NK-92 (cell line): ENCODE results near the gene USP49.
"Not testable (repeated sequence)": the region's sequence is repeated elsewhere in the genome, so short reads cannot be mapped to it uniquely, and the experiment has no call there.

Experiments used
- DNase-seq: peaks from one replicate; lab custom pipeline; 2025; ENCODE audit not compliant: unreplicated experiment; lab: John Stamatoyannopoulos, UW

USP49 gene

DNA sequence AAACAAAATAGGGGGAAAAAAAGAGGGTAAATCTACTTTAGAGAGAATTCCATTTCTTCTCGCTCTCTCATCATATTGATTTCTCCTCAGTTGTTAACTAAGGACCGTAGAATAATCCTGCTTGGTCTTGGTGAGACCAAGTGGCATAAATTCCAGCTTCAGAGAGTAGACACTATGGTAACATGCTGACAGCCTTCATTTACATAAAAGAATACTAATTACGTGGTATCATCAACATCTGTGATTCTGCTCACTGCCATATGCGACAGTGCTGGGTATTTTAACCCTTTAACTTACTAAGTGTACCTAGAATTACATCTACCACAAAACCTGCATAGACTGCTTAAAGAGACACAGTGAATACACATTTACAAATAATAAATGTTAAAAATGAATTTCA lies 80.5 kb downstream of the USP49 start:
- no peak for DNase-seq

DNA sequence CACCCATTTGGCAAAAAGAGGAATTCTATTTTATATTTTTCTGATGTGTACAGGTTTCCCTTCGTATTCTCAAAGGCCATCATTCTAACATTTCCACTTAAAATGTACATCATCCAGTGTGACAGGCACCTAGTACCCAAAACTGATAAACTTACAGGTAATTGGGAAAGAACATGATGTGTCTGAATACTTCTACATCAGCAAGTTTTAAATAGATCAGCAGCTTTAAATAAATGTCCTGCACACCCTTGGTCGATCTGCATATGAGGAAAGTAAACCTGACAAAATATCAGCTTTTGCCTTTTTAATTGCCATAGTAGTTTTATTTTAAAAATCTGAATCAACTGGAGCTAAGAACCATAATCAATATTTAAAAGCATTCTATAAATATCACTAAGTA lies 81.2 kb downstream of the USP49 start:
- DNase-seq, result no peak

DNA sequence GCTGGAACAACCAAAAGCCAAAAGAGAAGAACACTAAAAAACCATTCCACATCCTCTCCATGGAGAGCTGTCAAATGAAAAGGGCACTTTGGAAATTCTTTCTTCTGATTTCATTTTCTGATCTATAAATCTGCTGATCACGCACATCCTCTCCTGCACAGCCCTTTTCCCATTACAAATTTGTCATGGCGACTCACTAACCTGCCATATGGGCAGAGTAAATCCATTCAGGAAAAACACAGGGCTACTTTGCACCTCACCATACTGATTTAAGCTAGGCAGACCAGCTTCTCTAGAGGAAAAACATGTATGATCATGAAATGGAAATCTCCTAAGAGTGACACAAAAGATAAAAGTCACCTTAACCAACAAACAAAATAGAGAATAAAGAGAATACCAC lies 81.7 kb downstream of the USP49 start:
- DNase-seq, result no peak

DNA sequence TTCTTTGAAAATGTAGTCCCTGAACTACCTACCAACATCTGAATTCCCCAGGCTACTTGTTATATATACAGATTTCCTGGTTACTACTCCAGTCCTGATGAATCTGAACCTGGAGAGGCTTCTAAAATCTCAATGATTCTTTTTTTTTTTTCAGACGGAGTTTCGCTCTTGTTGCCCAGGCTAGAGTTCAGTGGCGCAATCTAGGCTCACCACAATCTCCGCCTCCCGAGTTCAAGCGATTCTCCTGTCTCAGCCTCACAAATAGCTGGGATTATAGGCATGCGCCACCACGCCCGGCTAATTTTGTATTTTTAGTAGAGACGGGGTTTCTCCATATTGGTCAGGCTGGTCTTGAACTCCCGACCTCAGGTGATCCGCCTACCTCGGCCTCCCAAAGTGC lies 83.2 kb downstream of the USP49 start:
- DNase-seq, result not testable (repeated sequence)

DNA sequence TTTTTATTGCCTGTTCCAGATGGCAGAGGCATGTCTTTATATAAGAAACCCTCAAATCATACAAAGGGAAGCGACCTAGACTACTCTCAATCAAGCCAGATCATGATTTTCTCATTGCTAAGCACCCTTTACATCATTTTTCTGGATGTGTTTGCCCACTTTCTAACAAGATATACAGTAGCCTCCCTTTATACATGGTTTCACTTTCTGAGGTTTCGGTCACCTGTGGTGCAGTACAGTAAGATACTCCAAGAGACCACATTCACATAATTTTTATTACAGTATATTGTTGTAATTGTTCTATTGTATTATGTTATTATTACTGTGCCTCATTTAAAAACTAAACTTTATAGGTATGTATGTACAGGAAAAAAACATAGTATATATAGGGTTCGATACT lies 84.1 kb downstream of the USP49 start:
- no peak for DNase-seq

DNA sequence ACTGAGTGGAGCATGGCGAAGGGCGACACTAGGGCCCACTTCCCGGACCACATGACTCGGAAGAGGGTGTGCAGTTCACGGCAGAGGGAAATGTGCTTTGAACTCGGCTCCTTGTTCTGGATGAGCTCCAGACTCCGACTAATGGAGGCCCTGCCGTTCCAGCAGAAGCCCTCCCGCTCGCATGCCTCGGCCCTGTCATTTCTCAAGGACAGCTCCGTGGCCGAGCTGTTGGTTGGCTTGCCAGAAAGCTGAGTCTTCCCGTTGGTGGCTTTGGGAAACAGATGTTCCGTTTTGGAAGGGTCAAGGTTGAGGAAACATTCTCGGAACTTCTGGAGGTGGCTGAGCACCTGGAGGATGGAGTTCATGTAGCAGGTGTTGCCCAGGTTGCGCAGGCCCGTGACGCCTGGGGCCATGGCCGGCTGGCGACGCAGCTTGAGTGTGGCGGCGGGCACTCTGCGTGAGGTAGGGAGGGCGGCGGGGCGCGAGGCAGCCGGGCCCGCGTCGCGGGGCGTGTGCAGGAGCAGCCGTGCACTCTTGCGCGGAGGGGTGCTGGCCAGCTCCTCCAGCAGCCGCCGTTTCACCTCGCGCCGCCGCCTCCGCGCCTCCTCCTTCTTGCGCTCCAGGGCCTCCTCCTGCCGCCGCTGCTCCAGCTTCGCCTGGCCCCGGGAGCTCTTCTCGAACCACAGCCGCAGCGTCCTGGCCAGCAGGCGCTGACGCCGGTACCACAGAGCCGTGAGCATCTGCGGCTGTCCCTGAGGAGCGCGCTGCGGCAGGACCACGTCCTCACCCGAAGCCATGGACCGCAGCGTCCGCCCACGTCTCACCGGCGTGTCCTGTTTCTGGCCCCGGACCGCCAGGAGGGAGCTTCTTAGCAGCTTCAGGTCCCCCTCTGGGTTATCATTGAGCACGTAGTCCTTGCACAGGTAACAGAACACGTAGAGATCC lies 89.1 kb downstream of the USP49 start:
- DNase-seq, result no peak

DNA sequence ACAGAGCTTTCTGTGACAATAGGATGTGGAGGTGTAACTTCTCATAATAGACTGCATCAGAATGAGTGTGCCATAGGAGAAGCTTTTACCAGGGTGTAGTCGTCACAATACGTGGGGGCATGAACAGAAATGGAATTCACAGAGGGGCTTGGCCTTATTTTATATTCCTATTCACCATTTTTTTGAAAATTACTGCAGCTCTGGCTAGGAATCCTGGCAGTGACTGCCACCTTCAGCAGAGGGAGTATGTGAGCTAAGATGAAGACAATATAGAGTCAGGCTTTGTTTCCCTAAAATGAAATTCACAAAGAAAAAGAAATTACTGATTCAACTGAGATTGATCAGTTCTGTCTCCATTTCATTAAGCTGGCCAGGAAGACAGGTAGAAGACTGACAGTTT lies 93.8 kb downstream of the USP49 start:
- no peak for DNase-seq

DNA sequence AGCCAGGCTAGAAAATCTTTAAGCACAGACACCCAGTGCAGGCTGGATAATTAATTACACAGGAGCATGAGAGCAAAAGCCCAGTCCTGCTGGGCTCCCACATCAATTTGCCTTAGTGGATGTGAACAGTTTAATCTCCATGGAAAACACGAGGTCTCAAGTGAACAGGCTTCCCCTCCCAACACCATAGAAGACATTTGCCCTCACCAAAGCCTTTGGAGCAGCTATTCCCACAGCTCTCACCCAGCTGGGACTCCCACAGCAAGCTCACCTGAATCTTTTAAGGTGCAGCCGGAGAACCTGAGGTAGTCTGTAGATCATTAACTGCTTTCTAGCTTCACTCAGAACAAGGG lies 95.6 kb downstream of the USP49 start:
- no peak for DNase-seq

DNA sequence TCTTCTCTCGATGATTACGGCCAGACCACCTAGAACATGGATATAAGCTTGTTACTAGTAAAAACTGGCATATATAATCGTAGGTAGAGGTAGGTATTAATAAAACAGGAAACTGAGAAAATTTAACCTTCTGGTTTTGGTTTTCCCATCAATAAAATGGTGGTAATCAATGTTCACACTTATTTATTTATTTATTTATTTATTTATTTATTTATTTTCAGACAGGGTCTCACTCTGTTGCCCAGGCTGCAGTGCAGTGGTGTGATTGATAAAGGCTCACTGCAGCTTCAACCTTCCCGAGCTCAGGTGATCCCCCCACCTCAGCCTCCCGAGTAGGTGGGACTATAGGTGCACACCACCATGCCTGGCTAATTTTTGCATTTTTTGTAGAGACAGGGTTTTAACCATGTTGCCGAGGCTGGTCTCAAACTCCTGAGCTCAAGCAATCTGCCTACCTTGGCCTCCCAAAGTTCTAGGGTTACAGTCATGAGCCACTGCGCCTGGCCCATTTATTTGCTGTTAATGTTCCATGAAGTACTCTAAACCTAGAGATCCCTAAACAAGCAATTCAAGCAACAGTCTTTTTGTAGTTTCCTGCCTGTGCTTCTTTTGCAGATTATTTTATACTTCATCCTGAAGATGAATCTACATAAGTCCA lies 96.1 kb downstream of the USP49 start:
- no peak for DNase-seq

DNA sequence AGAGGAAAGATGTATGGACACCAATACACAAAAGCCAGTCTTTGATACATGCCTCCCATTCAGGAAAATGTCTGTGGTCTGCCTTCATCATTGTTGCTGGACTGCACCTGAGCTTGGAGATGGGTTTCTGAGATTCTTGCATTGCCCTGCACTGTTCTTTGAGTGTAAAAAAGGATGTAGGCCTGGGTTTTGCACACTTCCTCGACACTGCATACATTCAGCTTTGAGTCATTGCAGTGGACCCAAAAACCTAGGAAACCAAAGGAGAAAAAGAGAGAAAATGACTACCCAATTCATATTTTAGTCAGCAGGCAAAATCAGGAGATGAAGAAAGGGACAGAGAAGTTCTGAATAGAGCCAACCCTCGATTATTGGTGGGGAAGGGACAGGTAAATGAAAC lies 98.7 kb downstream of the USP49 start:
- no peak for DNase-seq

DNA sequence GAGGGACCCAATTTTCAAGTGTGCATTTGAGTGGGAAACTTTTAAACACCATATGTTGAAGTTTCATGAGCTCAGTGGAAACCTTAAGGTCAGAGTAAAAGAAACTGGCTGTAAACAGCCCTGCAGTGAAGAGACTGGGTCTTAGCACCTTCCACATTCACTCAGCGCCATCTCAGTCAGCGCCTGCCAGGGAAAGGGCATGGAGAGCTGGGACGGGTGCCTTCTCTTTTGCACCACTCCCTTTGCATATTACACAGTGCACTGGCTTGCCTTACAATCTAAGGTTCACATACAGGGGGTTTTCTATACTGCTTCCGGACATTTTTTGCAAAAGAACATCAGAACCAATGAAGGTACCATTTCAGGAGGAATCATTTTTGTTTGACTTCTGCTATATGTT lies 103.2 kb downstream of the USP49 start:
- no peak for DNase-seq

DNA sequence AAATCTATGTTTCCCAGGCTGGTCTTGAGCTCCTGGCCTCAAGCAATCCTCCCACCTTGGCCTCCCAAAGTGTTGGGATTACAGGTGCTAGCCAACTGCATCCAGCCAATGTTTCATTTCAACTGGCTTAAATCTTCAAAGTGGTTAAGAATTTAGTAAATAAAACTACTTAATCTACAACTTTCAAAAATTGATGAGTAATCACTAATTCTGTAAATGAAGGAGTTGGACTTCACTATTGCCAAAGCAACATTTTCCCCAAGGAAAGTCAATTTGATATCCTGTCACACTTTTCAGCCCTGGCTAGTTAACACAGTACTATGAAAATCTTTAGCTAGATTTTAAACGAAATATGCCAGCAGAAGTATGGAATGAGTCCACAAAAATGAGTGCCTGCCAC lies 103.9 kb downstream of the USP49 start:
- DNase-seq, result no peak

DNA sequence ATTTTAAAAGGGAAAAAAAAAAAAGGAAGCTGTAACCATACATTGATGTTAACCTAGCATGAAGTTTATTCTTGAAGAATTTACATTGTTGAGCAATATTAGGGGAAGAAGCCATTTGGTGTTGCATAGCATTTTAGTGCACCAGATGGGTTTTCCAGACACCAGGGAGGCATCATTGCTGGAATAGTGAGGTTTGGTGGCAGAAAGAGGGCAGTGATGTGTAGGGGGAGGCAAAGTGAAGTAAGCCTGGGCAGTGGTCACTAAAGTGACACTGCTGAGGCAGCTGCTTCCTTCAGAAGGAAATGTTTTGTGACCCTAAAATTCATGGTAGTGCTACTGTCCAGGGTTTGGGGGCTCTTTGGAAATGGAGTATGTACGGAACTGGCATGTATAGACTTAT lies 105.1 kb downstream of the USP49 start:
- DNase-seq, result no peak

DNA sequence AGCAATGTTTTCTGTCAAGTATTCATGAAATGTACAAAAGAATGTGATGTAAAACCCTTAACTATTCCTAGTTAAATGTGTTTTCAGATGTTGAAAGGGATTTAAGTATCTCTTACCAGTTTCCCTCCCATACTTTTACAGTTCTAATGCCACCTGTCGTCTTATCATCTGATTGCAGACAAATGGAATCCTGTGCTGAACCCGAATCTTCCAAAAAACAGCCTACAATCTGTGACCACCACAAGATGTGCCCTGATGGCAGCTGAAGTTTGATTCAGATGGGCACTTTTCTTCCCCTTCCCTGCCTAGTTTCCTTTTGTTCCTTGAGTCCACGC lies 105.8 kb downstream of the USP49 start:
- DNase-seq, result no peak

DNA sequence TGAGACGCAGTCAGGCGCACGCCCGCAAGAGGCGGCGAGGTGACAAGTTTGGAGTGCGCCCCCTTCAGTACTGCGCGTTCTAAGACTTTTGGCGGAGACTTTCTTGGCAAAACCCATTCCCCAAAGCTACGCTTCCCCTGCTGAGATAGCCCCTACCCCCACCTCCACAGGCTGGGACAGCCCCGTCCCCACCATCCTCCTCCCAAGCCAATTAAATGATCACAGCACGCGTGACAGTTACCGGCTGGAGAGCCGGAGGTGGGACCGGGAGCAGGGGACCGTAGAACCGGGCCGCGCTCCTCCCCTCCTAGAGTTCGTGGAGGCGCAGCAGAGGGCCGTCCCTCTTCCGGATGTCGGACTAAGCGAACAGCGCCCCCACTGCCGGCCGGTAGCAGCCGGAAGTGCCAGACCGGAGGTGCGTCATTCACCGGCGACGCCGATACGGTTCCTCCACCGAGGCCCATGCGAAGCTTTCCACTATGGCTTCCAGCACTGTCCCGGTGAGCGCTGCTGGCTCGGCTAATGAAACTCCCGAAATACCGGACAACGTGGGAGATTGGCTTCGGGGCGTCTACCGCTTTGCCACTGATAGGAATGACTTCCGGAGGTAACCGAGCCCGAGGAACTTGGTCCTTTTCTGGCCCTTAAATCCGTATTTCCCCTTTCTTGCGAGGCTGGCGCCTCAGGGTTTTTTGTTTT lies 107.8 kb downstream of the USP49 start, which contains the start of gene TOMM6:
Gene TOMM6 (plus strand): TSS at position 476 of the 699 bp plus-strand sequence. CDS start 4 bp downstream, at position 480.
- peak; percentile 69 for DNase-seq

DNA sequence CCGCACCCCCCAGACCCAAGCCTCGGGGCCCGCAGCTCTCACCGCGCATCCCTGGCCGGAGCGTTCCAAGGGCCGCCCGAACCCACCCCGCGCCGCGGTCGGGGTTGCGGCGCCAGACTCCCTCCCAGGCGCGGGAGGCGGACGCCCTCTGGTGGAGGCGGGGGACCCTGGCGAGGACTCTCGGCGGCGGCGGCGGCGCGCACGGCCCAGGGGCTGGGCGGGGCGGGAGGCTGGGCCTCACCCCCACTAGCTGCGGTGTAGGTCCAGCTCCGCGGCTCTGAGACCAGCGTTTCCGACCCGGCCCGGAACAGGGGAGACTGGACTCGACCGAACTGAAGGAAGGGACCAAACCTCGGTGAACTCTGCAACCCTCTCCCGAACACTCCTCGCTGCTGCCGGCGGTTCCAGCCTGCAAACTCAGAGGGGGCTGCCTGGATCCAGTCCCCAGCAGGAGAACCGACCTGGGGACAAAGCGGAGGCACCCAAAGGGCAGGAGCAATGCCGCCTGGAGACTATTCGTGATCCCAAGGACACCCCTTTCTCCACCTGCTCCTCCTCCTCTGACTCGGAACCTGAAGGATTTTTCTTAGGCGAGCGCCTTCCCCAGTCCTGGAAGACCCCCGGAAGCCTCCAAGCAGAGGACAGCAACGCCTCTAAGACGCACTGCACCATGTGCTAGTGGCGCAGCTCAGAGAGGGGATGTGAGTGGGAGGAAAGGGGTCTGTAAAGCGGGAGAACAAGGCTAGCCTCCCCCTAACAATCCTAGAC lies 108.5 kb downstream of the USP49 start:
- DNase-seq, result peak; percentile 34

DNA sequence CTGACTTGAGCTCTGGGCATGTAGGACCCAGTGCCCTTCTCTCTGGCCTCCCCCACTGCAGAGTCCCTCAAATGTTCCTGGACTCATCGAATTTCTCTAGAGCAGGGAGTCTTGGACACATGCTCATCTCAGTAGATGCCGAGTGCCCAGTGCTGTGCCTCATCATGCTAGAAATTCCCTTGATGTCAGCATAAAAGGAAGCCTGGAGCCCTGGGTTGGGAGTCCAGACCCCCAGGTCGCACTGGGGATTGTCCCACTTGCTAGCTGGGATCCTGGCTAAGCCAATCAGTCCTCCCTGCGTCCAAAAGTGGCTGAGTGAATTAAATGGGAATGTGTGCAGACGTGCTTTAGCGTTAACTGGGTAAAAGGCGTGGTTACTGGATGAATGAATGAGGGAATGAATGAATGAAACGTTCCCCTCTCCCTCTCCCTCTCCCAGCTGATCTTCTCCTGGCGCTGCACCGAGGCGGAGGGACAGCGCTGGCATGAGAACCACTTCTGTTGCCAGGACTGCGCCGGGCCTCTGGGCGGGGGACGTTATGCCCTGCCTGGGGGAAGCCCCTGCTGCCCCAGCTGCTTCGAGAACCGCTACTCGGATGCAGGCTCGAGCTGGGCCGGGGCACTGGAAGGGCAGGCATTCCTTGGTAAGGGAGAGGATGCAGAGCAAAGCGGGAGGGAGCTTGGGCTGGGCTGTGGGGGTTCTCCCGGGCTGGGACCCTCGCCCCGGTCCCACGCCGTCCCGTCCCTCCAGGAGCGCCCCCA lies 109.3 kb downstream of the USP49 start:
- DNase-seq, result no peak

DNA sequence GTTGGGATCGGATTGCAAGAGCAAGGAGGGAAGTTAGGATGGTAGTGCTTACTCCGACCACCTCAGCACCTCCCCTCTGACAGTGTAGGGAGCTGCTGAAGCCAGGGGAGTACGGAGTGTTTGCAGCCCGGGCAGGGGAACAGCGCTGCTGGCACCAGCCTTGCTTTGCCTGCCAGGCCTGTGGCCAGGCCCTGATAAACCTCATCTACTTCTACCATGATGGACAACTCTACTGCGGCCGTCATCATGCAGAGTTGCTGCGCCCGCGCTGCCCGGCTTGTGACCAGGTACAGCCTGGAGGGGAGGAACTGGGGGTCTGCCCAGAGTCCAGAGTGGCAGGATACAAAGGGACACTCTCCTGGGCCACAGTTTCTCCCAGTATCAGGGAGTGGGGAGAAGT lies 109.9 kb downstream of the USP49 start:
- DNase-seq, result no peak

DNA sequence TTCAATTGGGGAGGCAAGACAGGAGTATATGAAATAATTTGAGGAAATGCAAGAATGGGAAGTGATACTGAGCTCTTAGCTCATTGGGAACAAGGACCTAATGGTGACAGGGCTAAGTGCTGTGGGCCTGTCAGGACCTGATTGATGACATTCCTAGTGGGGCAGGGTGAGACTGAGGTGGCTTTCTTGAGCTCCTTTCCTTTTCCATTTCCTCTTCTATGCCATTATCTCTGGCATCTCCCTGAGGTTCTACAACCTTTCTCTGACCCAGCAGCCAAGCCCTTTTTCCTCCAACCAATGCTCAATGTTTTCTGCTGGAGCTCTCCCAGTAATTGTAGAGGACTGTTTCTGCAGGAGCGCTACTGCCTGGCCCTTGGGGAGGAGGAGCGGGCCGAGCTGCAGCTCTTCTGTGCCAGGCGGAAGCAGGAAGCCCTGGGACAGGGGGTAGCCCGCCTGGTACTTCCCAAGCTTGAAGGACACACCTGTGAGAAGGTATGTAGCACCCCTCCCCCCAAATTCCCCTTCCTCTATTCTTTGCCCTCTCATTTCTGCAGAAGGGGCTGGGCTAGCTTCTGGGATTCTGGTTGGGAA lies 110.5 kb downstream of the USP49 start:
- no peak for DNase-seq

DNA sequence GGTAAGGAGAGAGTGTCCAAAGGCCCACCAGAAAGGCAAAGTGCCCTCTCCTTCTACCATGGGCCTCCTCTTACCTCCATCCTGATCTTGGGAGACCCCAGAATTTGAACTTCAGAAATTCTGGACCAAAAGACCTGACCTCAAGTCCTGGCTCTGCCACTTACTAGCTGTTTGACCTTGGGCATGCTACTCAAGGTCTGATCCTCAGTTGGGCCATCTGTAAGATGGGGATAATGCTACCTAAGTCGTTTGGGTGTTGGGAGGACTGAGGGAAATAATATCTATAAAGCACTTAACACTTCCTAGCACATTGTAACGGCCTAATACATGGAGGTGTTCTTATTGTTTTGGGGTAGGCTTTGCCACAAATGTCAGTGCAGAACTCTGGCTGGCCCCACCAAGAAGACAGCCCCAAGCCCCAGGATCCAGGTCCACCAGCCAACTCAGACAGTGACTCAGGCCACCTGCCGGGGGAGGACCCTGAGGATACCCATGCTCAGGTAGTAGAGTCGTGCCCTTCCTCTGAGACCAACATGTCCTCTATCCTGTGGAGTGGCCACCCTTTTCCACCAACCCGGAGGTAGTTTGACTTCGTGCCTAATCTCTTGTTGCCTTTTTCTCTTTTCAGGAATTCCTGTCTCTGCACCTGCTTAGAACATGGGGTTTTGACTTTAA lies 111.9 kb downstream of the USP49 start:
- no peak for DNase-seq
